G401.6 (cell line): Measurements from ENCODE around the gene CUL1.

Experiments used
- FAIRE-seq: peaks from 2 replicates; lab custom pipeline; 2012; peaks lifted over from hg19 to GRCh38; lab: Jason Lieb, UNC

The CUL1 gene

DNA sequence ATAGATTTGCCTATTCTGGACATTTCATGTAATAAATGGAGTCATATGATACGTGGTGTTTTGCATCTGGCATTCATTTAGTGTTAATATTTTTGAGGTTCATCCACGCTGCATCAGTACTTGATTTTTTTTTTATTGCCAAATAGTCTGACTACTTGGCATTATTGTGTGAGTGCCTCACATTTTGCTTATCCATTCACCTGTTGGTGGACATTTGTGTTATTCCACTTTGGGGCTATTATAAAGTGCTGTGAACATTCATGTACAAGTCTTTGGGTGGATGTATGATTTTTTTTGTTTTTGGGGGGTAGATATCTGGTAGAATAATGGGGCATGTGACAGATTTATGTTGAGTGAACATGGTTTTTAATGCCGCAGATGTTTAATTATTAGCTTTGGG is 19.7 kb downstream of the CUL1 start:
- FAIRE-seq, result no peak

DNA sequence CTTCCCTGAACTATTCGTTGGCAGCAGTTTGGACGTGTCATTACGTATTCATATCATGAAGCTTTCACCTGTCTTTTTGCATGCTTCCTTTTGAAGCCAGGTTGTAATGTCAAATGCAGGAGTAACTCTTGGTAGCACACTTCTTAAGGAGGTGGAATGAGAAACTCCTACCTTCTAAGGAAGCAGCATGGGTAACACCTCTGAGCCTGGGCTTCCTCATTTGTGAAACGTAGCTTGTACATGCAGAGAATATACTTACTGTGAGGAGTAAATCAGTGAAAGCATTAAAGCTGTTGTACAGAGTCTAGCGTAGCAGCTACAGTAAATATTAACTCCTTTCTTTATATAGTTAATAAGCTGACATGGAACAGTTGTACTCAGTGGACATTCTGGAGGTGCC is 21.1 kb downstream of the CUL1 start:
- FAIRE-seq, result no peak

DNA sequence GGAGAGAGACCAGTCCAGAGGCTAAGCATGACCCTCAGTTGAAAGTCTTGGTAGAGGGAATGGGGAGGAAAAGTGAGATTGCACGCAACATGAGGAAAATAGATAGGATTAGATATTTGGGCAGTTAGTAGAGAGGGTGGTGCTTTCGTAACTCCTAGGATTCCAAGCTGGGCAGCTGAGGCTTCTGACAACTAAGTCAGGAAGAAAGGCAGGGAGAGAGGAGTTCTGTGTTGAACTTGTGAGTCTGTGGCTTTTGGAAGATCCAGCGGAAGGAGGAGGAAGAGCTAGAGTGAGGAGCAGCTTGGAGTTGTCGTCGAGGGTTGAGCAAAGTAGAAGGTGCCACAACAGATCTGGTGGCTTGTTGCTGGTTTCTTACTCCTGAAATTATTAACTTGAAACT is 21.8 kb downstream of the CUL1 start:
- no peak for FAIRE-seq

DNA sequence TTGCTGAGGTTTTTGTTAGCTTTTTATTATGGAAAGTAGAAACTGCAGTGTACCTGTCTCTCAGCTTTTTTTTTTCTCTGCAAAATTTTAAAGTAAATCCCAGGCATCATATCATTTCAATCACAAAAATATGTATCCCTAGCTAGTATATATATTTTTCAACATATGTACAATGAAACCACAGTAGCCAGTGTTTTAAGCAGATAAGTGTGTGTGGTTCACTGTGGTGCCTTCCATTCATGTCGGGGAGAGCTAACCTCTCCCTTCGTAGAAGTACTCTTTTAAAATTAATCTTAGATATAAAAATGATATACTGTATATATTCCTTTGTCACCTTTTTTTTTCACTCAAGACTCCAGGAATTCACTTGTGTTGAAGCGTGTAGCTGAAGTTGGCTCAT is 22.7 kb downstream of the CUL1 start:
- no peak for FAIRE-seq

DNA sequence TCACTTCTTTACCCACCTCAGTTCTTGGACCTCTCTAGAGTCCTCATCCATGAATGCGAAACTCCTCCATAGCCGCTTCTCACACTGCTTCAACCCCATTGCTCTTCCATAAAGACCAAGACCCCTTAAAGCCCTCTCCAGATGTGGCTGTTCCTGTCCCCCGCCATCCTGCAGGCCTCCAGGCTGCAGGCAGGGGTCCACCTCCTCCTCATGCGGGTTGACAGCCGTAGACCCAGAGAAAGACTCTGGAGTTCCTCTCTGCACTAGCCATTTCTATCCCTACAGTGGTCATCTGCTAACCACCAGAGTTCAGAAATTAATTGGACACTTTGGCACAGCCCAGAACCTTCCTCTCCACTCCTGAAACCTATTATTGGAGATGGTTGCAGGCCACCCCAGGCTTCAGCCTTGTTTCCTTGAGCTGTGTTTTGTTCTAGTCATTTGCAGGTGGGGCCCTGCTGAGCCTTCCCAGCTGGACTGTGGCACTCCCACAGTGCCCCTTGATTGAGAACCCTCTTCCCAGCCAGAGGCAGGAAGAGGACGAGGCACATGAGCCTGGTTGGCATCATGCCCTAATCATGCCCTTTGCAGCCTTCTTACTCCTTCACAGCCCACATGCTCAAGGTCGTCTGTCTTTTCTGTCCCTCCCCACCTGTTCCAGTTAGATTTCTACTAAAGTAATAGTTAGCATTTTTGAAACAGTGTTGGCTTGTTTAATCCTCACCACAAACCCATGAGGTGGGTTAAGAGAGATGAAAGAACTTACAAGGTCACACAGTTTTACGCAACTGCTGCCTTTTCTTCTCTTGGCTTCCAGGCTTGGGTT is 23.9 kb downstream of the CUL1 start:
- FAIRE-seq, result no peak

DNA sequence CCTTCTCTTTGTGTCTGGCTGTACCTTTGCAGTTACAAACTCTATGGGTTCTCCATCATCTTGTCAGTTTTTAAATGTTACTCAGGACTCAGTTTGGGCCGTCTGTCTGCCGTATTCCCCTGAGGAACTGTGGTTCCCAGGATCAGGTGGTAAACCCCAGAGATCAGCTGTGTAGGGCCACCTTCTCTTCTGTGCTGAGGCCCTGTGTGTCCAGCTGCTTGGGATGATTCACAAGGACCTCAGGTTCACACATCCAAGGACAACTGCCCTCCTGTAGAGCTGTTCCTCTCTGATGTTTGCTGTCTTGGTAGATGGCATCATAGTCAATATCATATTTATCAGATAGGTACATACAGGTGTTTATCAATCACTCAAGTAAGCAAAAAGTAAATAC is 24.5 kb downstream of the CUL1 start:
- no peak for FAIRE-seq

DNA sequence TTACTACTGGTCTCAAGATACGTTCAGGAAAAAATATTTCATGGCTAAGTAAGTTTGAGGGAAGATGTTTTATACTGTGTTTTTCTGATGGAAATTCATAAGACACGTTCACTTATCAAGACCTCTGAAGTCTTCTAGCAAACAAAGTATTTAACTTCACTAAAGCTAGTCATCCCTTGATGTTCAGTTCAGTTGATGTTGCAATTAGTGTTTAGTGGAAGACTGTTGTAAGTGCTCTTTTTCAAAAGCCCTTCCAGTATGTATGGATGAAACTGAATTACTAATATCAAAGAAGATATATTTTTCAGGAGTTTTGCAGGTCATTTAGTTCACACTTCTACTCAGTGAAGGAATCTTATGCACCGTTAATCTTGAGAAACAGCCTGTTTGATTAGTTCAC is 25.1 kb downstream of the CUL1 start:
- no peak for FAIRE-seq

DNA sequence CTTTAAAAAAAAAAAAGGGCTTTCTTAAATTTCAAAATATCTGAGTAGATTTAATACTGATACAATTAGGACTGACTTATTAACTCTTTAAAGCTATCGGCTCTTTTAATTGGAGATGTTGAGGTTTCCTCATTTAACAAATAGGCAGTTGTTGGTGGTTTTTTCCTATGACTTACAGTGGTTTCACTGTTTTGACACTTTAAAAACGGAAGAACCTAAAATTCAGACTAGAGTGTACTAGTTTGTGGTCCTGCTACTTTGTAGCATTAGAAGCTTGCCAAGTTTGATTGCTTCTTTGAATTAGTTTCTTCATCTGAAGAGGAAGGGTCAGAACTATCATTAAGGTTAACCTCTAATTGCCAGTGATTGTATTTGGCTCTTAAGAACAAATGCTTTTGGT is 27.7 kb downstream of the CUL1 start:
- FAIRE-seq, result no peak

DNA sequence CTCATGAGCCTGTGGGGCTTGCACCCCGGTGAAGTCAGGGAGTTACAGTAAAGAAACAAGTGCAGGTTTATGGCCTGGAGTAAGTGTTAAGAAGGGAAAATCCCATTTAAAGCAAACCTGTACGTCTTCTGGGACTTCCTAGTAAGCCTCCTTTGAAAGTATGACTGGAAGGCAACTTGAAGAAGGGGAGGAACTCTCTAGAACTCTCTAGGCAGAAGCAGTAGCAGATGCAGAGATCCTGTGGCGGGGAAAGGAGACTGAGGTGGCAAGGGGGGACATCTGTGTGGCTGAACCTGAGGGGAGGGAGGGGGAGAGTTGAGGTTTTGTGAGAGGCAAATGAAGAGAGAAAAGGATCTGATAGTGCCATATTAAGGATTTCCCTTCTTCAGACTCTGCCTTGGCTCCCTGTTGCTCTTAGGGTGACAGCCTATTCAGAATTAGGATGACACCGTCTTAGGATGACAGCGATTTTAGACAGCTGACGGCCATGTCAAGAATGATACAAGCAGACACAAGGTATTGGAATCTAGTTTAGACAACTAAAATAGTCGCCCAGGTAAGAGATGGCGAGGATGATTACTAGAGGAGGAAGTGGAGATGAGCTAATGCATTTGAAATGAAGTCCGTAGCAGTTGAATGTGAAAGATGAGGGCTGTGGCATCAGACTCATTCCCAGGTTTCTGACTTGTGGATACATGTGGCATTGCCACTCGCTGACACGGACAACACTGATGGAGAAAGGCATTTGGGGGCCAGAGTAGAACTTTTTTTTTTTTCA is 29.0 kb downstream of the CUL1 start:
- FAIRE-seq, result no peak

DNA sequence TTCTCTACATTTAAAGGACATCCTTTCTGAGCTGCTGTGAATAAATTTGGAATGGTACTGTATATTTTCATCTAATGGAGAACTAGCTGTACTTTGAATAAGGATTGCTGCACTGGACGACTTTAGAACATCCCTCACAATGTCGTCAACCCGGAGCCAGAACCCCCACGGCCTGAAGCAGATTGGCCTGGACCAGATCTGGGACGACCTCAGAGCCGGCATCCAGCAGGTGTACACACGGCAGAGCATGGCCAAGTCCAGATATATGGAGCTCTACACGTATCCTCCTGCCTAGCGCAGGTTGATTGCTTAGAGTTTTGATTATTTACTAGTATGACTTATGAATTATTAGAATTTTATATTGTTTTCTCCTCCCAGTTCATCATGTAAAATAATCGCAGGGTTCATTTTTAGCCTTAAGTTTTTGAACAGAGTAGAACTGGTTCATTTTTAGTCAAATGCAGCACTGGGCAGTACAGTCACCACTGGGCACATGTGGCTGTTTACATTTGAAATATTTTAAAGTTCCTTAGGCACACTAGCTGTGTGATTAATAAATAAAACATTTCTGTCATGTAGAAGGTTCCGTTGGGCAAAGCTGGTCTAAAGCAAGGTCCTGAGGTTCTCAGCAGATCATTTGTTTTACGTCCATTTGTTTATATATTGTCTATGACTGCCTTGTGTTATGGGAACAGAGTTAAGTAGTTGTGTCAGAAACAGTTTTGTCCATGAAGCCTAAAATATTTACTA is 31.5 kb downstream of the CUL1 start:
- no peak for FAIRE-seq

DNA sequence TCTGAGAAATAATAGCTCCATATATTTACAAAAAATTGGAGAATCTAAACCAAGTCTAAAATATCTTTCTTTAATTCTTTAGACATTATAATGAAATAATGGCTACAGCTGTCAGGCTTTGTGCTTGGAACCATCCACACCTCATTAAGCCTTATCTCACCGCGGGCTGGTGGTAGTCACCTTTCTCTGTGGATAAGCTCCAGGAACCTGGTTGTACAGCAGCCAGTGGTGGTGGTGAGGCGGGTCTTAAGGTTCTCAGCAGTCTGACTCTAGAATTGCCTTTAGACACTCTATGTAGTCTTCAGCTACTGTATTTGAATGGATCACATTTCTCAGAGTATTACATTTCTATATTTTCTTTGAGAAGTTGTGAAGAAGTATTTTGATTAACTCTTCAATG is 34.2 kb downstream of the CUL1 start:
- FAIRE-seq, result no peak

DNA sequence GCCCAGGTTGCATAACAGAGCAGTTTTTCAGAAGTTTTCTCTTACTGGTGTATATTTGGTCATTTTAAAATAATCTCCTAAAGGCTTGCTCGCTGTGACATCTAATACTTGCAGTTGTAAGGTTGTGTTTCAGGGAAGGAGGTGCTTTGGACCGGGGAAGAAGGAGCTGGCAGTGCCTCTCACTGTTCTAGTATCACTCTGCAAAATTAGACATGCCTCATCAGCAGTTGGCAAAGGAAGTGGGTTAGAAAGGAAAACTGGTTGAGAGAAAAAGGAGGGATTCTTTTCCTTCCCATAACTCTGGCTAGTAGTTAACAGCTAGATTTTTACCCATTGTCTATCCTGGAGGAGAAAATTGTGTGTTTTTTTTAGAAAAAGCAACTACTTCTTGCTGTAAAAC is 34.8 kb downstream of the CUL1 start:
- FAIRE-seq, result no peak

DNA sequence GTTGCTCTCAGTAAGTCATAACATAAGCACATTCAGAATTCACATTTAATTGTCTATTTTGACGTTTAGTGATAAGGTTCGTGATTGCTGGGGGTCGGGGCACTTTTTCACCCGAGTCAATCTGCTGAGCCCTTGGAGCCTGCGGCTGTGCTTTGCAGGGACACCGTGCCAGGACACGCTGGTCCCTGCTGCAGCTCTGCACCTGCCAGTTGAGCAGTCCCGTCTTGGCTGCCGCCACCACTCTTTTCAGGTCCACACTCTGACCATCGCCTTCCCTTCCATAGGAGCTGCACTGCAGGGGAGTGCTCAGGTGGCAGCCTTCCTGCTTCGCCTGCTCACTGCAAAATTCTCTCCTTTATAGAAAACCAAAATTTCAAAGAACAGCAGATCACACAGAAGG is 36.4 kb downstream of the CUL1 start:
- no peak for FAIRE-seq

DNA sequence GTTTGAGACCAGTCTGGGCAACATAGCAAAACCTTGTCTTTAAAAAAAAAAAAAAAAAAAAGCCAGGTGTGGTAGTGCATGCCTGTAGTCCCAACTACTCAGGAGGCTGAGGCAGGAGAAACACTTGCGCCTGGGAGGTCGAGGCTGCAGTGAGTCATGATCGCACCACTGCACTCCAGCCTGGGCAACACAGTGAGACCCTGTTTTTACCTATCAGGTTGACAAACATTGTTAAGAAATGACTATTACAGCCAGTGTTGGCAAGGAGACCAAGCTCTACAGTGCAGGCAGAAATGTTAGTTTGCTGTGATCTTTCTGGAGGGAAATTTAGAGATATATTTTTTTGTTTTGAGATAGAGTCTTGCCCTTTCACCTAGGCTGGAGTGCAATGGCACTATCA is 37.3 kb downstream of the CUL1 start:
- FAIRE-seq, result no peak

DNA sequence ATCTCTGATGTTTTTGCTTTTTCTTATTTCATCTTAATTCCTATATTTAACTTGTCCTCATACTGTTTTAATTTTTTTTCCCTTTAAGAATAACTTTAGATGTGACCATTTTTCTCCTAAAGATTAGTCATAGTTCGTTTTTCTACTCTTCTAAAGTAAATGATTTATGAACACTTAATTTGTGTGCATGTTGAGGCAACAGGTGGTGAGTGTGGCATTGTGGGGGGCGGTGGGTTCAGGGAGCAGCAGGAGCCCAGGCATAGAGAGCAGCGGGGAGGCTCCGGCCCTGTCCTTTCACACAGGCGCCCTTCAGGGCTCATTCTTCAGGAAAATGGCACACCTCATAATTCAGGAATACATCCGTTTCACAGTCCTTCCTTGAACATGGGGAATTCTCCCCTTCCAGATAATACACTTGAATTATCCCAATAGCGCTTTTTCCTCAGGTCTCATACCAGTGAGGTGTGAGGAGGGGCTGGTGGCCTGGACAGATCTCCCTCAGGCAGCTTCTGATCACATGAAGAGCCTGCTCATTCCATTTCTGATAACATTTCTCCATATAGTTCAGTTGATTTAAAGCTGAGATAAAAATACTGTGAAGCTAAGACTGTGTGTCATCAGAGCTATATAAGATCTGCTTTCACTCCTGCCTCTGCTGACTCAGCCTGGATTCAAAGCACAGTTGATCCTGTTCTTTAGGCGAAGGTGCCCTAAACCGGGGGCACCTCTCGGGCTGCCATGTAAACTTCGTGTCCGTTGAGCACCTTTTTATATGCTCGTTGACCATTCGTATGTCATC is 40.2 kb downstream of the CUL1 start:
- no peak for FAIRE-seq

DNA sequence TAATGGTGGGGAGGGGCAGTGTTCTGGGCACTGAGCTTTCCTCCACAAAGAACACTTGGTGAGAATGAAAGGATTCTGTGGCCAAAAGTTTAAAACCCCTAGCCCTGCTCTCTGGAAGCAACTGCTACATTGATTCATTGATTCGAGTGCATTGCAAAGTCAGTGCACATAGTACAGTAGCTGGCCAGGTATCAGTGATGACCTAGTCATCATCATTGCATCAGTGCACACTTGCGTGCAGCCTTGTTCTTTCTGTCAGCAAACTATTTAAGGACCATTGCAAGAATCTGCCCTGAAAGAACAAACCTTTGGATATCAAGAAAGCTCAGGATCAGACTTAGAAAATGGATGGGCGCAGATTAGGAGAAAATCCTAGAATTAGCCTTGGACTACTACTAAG is 47.4 kb downstream of the CUL1 start:
- no peak for FAIRE-seq

DNA sequence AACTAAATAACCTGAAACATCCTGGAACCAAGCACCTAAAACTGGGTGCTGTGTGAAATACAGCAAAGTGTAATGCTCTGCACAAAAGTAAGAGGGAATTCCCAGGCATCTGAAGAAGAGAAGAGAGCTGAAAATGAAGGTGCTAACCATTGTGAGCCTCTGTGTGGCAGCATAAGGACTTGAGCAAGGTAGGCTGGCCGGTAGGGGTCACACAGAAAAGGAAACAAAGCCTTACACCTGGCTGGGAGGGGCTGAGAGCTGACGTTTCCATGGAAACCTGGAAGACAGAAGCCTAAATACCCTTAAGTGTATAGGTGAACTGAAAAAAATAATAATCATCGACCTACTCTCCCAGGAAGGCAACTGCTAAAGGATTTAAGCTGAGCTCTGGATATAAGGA is 48.6 kb downstream of the CUL1 start:
- FAIRE-seq, result no peak

DNA sequence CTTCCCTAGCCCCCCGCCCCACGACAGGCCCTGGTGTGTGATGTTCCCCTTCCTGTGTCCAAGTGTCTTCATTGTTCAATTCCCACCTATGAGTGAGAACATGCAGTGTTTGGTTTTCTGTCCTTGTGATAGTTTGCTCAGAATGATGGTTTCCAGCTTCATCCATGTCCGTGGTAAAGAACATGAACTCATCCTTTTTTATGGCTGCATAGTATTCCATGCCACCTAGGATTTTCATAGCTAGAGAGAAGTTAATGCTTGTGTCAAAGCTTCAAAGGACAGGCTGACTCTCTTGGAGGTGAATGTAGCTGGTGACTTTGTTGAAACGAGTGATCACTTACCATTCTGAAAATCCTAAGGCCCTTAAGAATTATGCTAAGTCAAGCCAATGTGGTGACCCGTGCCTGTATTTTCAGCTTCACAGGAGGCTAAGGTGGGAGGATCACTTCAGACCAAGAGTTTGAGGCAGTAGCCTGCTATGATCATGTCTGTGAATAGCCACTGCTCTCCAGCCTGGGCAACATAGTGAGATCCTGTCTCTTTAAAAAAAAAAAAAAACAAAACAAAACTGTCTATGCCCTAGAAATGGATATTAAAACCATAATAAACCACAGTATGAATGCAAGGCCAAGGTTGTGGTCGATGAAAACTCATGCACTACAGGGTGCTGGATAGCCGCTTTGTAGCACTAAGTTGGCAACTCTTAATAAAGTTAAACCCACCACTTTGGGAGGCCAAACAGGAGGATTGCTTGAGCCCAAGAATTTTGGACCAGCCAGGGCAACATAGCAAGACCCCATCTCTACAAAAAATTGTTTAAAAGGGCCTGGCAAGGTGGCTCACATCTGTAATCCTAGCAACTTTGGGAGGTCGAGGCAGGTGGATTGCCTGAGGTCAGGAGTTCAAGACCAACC is 52.0 kb downstream of the CUL1 start:
- FAIRE-seq, result no peak

DNA sequence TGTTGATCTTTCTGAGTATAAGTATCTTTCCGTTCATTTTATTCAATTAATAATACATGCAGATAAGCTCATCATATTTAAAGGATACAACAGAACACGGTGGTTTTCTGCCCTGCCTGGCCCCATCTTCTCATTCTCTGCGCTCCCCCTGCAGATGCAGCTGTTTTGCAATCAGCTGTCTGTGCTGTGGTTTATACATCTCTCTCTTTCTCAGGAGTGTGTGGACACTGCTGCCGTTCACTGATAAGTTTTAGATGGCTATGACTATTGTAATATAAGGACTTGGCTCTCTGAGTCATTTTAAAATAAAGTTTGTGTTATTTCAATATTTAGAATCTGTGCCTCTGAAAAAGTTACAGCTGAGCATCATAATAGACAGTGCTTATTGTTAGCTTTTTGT is 54.5 kb downstream of the CUL1 start:
- no peak for FAIRE-seq

DNA sequence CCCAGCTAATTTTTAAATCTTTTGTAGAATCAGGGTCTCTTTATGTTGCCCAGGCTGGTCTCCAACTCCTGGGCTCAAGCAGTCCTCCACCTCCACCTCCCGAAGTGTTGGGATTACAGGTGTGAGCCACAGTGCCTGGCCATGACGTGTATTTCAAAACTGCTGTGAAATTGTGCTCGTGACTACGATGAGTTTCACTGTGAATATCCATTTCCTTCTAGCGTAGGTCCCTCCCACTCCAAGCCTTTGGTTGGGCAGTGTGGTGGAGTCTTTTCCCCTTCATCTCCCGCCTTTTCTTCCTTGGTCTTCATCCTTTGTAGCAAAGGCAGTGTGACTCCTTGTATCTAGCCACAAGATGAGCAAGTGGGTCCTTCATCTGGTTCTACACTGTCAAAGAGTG is 56.2 kb downstream of the CUL1 start:
- no peak for FAIRE-seq
